DND-41 (cell line): ENCODE data around the gene CCDC51.

Experiments
- ATAC-seq: fragments of 200-7000 bp; cut with Tn5 transposase; 3 replicates; pipeline ENCODE4 v1.9.1; 2021; ENCODE audit warnings: low read depth; ENCODE audit not compliant: insufficient read depth
- DNase-seq: peaks from one replicate; pipeline ENCODE4 v3.0.0-alpha.2; 2020
- H2AFZ ChIP-seq: 2 replicates; pipeline ENCODE4 v1.6.0; 2012; ENCODE audit warnings: low read depth, low read length
- H3K27ac ChIP-seq: 2 replicates; pipeline ENCODE4 v1.5.1; 2012; ENCODE audit warnings: low read length, inconsistent platforms
- H3K27me3 ChIP-seq: fragments of 200-600 bp; sonication (generic); 2 replicates; pipeline ENCODE4 v1.6.0; 2012; ENCODE audit warnings: low read length, mild to moderate bottlenecking, inconsistent platforms; ENCODE audit not compliant: insufficient read depth, poor library complexity
- H3K36me3 ChIP-seq: 2 replicates; pipeline ENCODE4 v1.5.1; 2012; ENCODE audit warnings: low read length, inconsistent platforms; ENCODE audit not compliant: insufficient read depth
- H3K4me1 ChIP-seq: 2 replicates; pipeline ENCODE4 v1.5.1; 2012; ENCODE audit warnings: mild to moderate bottlenecking, low read length; ENCODE audit not compliant: insufficient read depth
- H3K4me2 ChIP-seq: 2 replicates; pipeline ENCODE4 v1.6.0; 2012; ENCODE audit warnings: mild to moderate bottlenecking, moderate library complexity, low read length, inconsistent platforms; ENCODE audit not compliant: insufficient read depth
- H3K4me3 ChIP-seq, 2 experiments: fragments of 200-600 bp in 1 of 2; shearing (Covaris generic) in 1 of 2; 2 replicates each; pipeline ENCODE4 v1.5.1; 2012 to 2016; ENCODE audit warnings: inconsistent platforms in 2 of 2, low read length in 2 of 2, mild to moderate bottlenecking in 2 of 2, low read depth in 1 of 2, moderate library complexity in 1 of 2
- H3K79me2 ChIP-seq: 2 replicates; pipeline ENCODE4 v1.6.0; 2012; ENCODE audit warnings: low read length, inconsistent platforms; ENCODE audit not compliant: insufficient read depth
- H3K9ac ChIP-seq: 2 replicates; pipeline ENCODE4 v1.6.0; 2012; ENCODE audit warnings: low read depth, mild to moderate bottlenecking, inconsistent platforms, low read length, moderate library complexity
- H3K9me3 ChIP-seq: 2 replicates; pipeline ENCODE4 v1.5.1; 2012; ENCODE audit warnings: low read length, moderate library complexity, mild to moderate bottlenecking, inconsistent platforms; ENCODE audit not compliant: insufficient read depth, severe bottlenecking
- H4K20me1 ChIP-seq: 2 replicates; pipeline ENCODE4 v1.6.0; 2012; ENCODE audit warnings: low read length; ENCODE audit not compliant: insufficient read depth
- CTCF ChIP-seq: IDR thresholded peaks from 2 replicates; pipeline ENCODE4 v1.5.1; 2012; ENCODE audit warnings: borderline replicate concordance, low read length, moderate library complexity, mild to moderate bottlenecking; ENCODE audit not compliant: poor library complexity, severe bottlenecking; ENCODE audit errors: extremely low read depth
- EZH2 ChIP-seq: IDR thresholded peaks from 3 replicates; pipeline ENCODE4 v1.6.1; 2012; ENCODE audit warnings: borderline replicate concordance, low read depth, mild to moderate bottlenecking, moderate library complexity, low read length, inconsistent platforms; ENCODE audit not compliant: severe bottlenecking

Gene CCDC51

DNA sequence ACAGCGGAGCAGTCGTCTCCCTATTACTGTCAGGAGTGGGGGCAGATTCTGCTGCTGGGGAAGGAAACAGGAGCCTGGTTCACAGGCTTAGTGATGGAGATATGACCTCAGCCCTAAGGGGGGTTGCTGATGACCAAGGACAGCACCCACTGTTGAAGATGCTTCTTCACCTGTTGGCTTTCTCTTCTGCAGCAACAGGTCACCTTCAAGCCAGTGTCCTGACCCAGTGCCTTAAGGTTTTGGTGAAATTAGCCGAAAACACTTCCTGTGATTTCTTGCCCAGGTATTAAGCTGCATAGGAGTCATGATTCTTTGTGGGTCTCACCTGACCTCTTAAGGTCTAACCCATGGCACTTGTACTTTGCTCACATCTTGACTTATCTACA lies 20.6 kb upstream of the CCDC51 start:
- TF ChIP-seq EZH2 = no peak
- no peak for TF ChIP-seq CTCF
- DNase-seq = no peak
- no peak overlapping the region for H3K27ac ChIP-seq
- no peaks in the 10 kb centered on the region for H3K9me3 ChIP-seq
- H3K79me2 ChIP-seq = 0 out of 2 replicates have a peak, but pooled peaks cover under 1% of the 10 kb centered on the region
- H2AFZ ChIP-seq = no peak overlapping the region
- H3K27me3 ChIP-seq = no peaks in the 10 kb centered on the region
- no peak overlapping the region for H3K9ac ChIP-seq
- H4K20me1 ChIP-seq = no peaks in the 10 kb centered on the region
- no peak overlapping the region for H3K4me3 ChIP-seq
- peaks cover 5% of the 10 kb centered on the region for H3K4me1 ChIP-seq
- no peak overlapping the region for H3K4me2 ChIP-seq
- ATAC-seq = no peak
- peaks cover 55% of the 10 kb centered on the region for H3K36me3 ChIP-seq

GRCh38 chr3:48459773-48460516 lies 20.0 kb upstream of the CCDC51 start:
- Histone ChIP-seq H3K9me3 (no peaks in the 10 kb centered on the region), H3K4me2 (no peak overlapping the region), H2AFZ (no peak overlapping the region), H4K20me1 (no peaks in the 10 kb centered on the region), H3K4me1 (no peaks in the 10 kb centered on the region), H3K36me3 (peaks cover 57% of the 10 kb centered on the region), H3K9ac (no peak overlapping the region), H3K27ac (no peak overlapping the region), H3K79me2 (no peaks in the 10 kb centered on the region), H3K27me3 (no peaks in the 10 kb centered on the region), H3K4me3 (no peak overlapping the region)
- ATAC-seq = no peak
- DNase-seq = no peak
- TF ChIP-seq CTCF (no peak), EZH2 (no peak)

DNA sequence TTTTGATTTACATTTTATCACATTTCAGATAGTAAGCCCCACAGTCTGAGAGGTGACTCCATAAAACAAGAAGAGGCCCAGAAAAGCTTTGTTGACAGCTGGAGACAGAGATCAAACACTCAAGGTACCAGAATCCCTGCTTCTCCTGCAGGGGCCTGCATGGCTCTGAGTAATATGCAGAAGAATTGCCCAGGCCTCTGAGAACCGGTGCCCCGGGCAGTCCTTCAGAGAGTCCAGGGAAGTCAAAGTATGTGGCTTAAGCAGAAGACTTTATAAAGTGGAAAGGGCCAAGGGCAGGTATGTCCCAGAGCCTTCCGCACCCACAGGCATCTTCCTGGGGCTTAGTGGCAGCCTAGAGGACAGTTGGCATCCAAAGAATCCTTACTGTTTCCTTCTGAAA lies 19.4 kb upstream of the CCDC51 start:
- H3K27me3 ChIP-seq = no peaks in the 10 kb centered on the region
- H3K4me1 ChIP-seq = no peaks in the 10 kb centered on the region
- no peak overlapping the region for H2AFZ ChIP-seq
- H3K4me3 ChIP-seq = no peak overlapping the region
- no peaks in the 10 kb centered on the region for H4K20me1 ChIP-seq
- TF ChIP-seq EZH2 (no peak), CTCF (no peak)
- H3K9ac ChIP-seq = no peak overlapping the region
- no peaks in the 10 kb centered on the region for H3K9me3 ChIP-seq
- H3K27ac ChIP-seq = no peak overlapping the region
- H3K36me3 ChIP-seq = peaks cover 57% of the 10 kb centered on the region
- ATAC-seq (no peak), DNase-seq (no peak)
- no peak overlapping the region for H3K4me2 ChIP-seq
- H3K79me2 ChIP-seq = no peaks in the 10 kb centered on the region
